AG04450 (cell line): ENCODE data around the gene FOXA3. TPM values are rescaled to one million over a fixed set of nuclear protein-coding genes. Genes with fewer than 3 reads are reported as not detected.

ENCODE experiments used
- CTCF ChIA-PET: fragments of 300-600, 350-600 bp; formaldehyde crosslinking; extraction: SDS; loops from one replicate; lab custom pipeline; 2022; ENCODE audit warnings: antibody characterized with exemption, inconsistent platforms; lab: Charles Lee
- POLR2A ChIA-PET: fragments of 350-600 bp; formaldehyde crosslinking; extraction: SDS; loops from one replicate; lab custom pipeline; 2021; ENCODE audit warnings: antibody characterized with exemption, inconsistent platforms; lab: Yijun Ruan, JAX
- DNase-seq: peaks from one replicate; pipeline ENCODE4 v3.0.0-alpha.2; 2011; ENCODE audit warnings: low read depth, low spot score
- H3K27ac ChIP-seq: one replicate; pipeline ENCODE4 v1.5.1; 2012; ENCODE audit warnings: low read depth, low read length, control low read depth
- H3K27me3 ChIP-seq: one replicate; pipeline ENCODE4 v1.6.0; 2012; ENCODE audit warnings: low read length; ENCODE audit not compliant: control insufficient read depth, insufficient read depth
- H3K4me3 ChIP-seq: 2 replicates; pipeline ENCODE4 v1.5.1; 2011; ENCODE audit warnings: mild to moderate bottlenecking, low read depth, low read length, control low read depth
- H3K9me3 ChIP-seq: 2 replicates; pipeline ENCODE4 v1.5.1; 2012; ENCODE audit warnings: low read length; ENCODE audit not compliant: control insufficient read depth, insufficient read depth
- polyA plus RNA-seq: library from polyadenylated mRNA; depleted of rRNA; stranded (reverse); fragments of >200 nt; gene quantifications from 2 replicates; pipeline ENCODE4 v1.2.3, GENCODE V29; 2011
- TF ChIP-seq, protein P1 (sequence below): IDR thresholded peaks from 2 replicates; pipeline ENCODE4 v1.5.1; 2011; ENCODE audit warnings: low read depth, low read length, control low read depth, inconsistent platforms

FOXA3 gene
- polyA plus RNA-seq, 1 experiment = not detected

GRCh38 chr19:45821103-45821521 lies 43.0 kb upstream of the FOXA3 start:
- Histone ChIP-seq H3K27ac (no peak overlapping the region), H3K9me3 (no peaks in the 10 kb centered on the region; the same call in 1 of the 2 replicates), H3K27me3 (no peaks in the 10 kb centered on the region), H3K4me3 (no peak overlapping the region)
- POLR2A ChIA-PET = interaction anchor here (1.3 kb wide), 1 partner anchor 52 kb away, joined by 3 read pairs; the partner anchor contains the start of gene SIX5
- CTCF ChIA-PET = no interaction called here
- TF ChIP-seq, protein P1, sequence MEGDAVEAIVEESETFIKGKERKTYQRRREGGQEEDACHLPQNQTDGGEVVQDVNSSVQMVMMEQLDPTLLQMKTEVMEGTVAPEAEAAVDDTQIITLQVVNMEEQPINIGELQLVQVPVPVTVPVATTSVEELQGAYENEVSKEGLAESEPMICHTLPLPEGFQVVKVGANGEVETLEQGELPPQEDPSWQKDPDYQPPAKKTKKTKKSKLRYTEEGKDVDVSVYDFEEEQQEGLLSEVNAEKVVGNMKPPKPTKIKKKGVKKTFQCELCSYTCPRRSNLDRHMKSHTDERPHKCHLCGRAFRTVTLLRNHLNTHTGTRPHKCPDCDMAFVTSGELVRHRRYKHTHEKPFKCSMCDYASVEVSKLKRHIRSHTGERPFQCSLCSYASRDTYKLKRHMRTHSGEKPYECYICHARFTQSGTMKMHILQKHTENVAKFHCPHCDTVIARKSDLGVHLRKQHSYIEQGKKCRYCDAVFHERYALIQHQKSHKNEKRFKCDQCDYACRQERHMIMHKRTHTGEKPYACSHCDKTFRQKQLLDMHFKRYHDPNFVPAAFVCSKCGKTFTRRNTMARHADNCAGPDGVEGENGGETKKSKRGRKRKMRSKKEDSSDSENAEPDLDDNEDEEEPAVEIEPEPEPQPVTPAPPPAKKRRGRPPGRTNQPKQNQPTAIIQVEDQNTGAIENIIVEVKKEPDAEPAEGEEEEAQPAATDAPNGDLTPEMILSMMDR = no peak
- DNase-seq = no peak

DNA sequence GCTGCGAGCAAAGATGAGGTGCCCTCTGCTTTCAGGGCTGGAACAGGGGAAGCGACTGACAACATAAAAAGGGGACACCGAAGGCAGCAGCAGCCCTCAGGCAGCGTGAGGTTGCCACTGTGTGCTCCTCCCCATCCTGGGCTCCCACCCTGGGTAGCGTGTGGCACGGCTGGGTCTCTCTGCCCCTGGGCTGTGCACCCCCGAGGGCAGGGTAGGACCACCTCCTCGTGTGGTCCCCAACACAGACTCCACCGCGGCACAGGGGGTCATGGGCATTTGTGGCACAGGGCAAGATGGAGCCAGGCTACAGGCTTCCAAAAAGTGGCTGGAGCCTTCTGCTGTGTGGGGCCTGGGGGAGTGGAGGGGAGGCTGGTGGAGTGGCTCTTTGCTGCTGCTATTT lies 42.6 kb upstream of the FOXA3 start:
- no peak overlapping the region for H3K27ac ChIP-seq
- CTCF ChIA-PET = no interaction called here
- H3K4me3 ChIP-seq = no peak overlapping the region
- no peaks in the 10 kb centered on the region; the same call in 1 of the 2 replicates for H3K9me3 ChIP-seq
- DNase-seq = no peak
- POLR2A ChIA-PET = interaction anchor here (1.3 kb wide), 1 partner anchor 52 kb away, joined by 3 read pairs; the partner anchor contains the start of gene SIX5
- TF ChIP-seq, protein P1 = no peak
- no peaks in the 10 kb centered on the region for H3K27me3 ChIP-seq

GRCh38 chr19:45822716-45823115 lies 41.4 kb upstream of the FOXA3 start:
- TF ChIP-seq, protein P1 = no peak
- DNase-seq = no peak
- ChIA-PET POLR2A (no interaction called here), CTCF (no interaction called here)
- H3K27me3 ChIP-seq = no peaks in the 10 kb centered on the region
- H3K9me3 ChIP-seq = no peaks in the 10 kb centered on the region; the same call in 1 of the 2 replicates
- H3K27ac ChIP-seq = no peak overlapping the region
- H3K4me3 ChIP-seq = no peak overlapping the region

DNA sequence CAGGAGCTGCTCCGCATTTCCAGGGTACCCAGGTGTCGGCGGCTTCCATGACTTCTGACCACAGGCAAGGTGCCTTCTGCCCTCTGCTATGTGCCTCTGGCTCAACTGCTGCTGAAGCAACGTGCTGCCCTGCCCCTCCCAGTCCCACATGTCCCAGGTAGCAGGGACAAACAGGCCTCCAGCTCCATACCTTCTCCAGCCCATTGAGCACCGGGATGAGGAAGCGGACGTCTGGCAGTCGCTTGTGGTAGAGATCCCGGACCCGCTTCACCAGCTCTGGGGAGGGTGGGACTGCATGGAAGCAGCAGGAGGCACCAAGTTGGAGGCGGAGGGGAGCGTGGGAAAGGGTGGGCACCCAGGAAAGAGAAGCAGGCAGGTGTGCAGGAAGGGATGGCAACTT lies 40.9 kb upstream of the FOXA3 start:
- Histone ChIP-seq H3K4me3 (no peak overlapping the region), H3K9me3 (no peaks in the 10 kb centered on the region; the same call in 1 of the 2 replicates), H3K27ac (no peak overlapping the region), H3K27me3 (no peaks in the 10 kb centered on the region)
- DNase-seq = no peak
- CTCF ChIA-PET = interaction anchor here (0.6 kb wide), 1 partner anchor 72 kb away, joined by 3 read pairs; no protein-coding TSS in a partner anchor
- TF ChIP-seq, protein P1 = no peak
- POLR2A ChIA-PET = interaction anchor here (0.5 kb wide), 1 partner anchor 45 kb away, joined by 7 read pairs; no protein-coding TSS in a partner anchor

- TF ChIP-seq, protein P1 = no peak
- no peak overlapping the region for H3K27ac ChIP-seq
- ChIA-PET POLR2A (interaction anchor here (0.8 to 1.3 kb wide), 3 partner anchors 11 to 55 kb away, joined by 3 to 4 read pairs (median 3); partner anchors contain the start of gene SIX5), CTCF (interaction anchor here (0.5 kb wide), 1 partner anchor 182 kb away, joined by 3 read pairs; no protein-coding TSS in a partner anchor)
- H3K9me3 ChIP-seq = no peaks in the 10 kb centered on the region; the same call in 1 of the 2 replicates
- no peak overlapping the region for H3K4me3 ChIP-seq
- no peak for DNase-seq
- H3K27me3 ChIP-seq = no peaks in the 10 kb centered on the region
Measured at GRCh38 chr19:45824041-45824471, 40.1 kb upstream of the FOXA3 start.
